Measurements from ENCODE around the gene FRYL. TPM values are rescaled to one million over a fixed set of nuclear protein-coding genes. Genes with fewer than 3 reads are reported as not detected.

Gene FRYL
- total RNA-seq, 2 experiments from 2014 or later = 85.4 to 88.5 TPM

- Histone ChIP-seq H2AFZ (ENCODE audit: low read length) (peak overlapping the region; percentile 72; the same call in 1 of the 2 replicates), H3K9me2 (ENCODE audit: insufficient read depth, low read length) (no peaks in the 10 kb centered on the region), H3K4me3 (ENCODE audit: low read depth, low read length, poor library complexity, severe bottlenecking) (no peak overlapping the region), H3K36me3 (ENCODE audit: insufficient read depth, low read length) (no peaks in the 10 kb centered on the region), H3K27ac (ENCODE audit: low read depth, low read length, poor library complexity, severe bottlenecking) (no peak overlapping the region), H3K9me3 (ENCODE audit: low read length) (no peaks in the 10 kb centered on the region), H4K20me1 (ENCODE audit: insufficient read depth, low read length) (no peaks in the 10 kb centered on the region), H3K4me1 (ENCODE audit: insufficient read depth, low read length, poor library complexity, severe bottlenecking) (peaks cover 30% of the 10 kb centered on the region), H3K4me2 (ENCODE audit: low read length) (peak overlapping the region; percentile 30), H3K79me2 (ENCODE audit: insufficient read depth, low read depth, low read length) (no peaks in the 10 kb centered on the region)
- ChIA-PET CTCF (ENCODE audit: unreplicated experiment) (no interaction called here), POLR2A (interaction anchor here (0.7 to 1.0 kb wide), 6 partner anchors 9 to 379 kb away, joined by 3 to 5 read pairs (median 3); no protein-coding TSS in a partner anchor)
- BruUV-seq (replicated peaks) = no TSS peak
- TF ChIP-seq EZH2phosphoT487 (IDR thresholded peaks at IDR 0.05; ENCODE audit: borderline replicate concordance, low read depth, low read length) = no peak
- no peak for TF ChIP-seq CTCF (conservative IDR thresholded peaks at IDR 0.05; ENCODE audit: low read length)
- intact Hi-C loops (cut with micrococcal nuclease; ENCODE audit: unreplicated experiment) = no loop called here
- DNase-seq (ENCODE audit: low spot score) = no peak
Measured at GRCh38 chr4:48792348-48793006, 12.4 kb upstream of the FRYL start.

- ChIA-PET CTCF (ENCODE audit: unreplicated experiment) (no interaction called here), POLR2A (interaction anchor here (0.6 to 2.2 kb wide), 4 partner anchors 10 to 702 kb away, joined by 3 to 8 read pairs (median 5); no protein-coding TSS in a partner anchor)
- no peaks in the 10 kb centered on the region for H3K9me2 ChIP-seq (ENCODE audit: insufficient read depth, low read length)
- H3K4me1 ChIP-seq (ENCODE audit: insufficient read depth, low read length, poor library complexity, severe bottlenecking) = peaks cover 35% of the 10 kb centered on the region
- intact Hi-C loops (cut with micrococcal nuclease; ENCODE audit: unreplicated experiment) = no loop called here
- H2AFZ ChIP-seq (ENCODE audit: low read length) = no peak overlapping the region
- H3K36me3 ChIP-seq (ENCODE audit: insufficient read depth, low read length) = no peaks in the 10 kb centered on the region
- DNase-seq (ENCODE audit: low spot score) = no peak
- H3K27ac ChIP-seq (ENCODE audit: low read depth, low read length, poor library complexity, severe bottlenecking) = no peak overlapping the region
- H3K79me2 ChIP-seq (ENCODE audit: insufficient read depth, low read depth, low read length) = no peaks in the 10 kb centered on the region
- H4K20me1 ChIP-seq (ENCODE audit: insufficient read depth, low read length) = no peaks in the 10 kb centered on the region
- TF ChIP-seq CTCF (conservative IDR thresholded peaks at IDR 0.05; ENCODE audit: low read length) (no peak), EZH2phosphoT487 (IDR thresholded peaks at IDR 0.05; ENCODE audit: borderline replicate concordance, low read depth, low read length) (no peak)
- H3K4me2 ChIP-seq (ENCODE audit: low read length) = no peak overlapping the region
- no peaks in the 10 kb centered on the region for H3K9me3 ChIP-seq (ENCODE audit: low read length)
- BruUV-seq (replicated peaks) = no TSS peak
- no peak overlapping the region for H3K4me3 ChIP-seq (ENCODE audit: low read depth, low read length, poor library complexity, severe bottlenecking)
Measured at GRCh38 chr4:48791313-48791712, 11.2 kb upstream of the FRYL start.

- ChIA-PET POLR2A (interaction anchor here (1.6 to 2.2 kb wide), 2 partner anchors 9 to 19 kb away, joined by 6 to 8 read pairs; no protein-coding TSS in a partner anchor), CTCF (ENCODE audit: unreplicated experiment) (no interaction called here)
- Histone ChIP-seq H3K36me3 (ENCODE audit: insufficient read depth, low read length) (no peaks in the 10 kb centered on the region), H4K20me1 (ENCODE audit: insufficient read depth, low read length) (no peaks in the 10 kb centered on the region), H3K4me2 (ENCODE audit: low read length) (no peak overlapping the region), H2AFZ (ENCODE audit: low read length) (no peak overlapping the region), H3K4me3 (ENCODE audit: low read depth, low read length, poor library complexity, severe bottlenecking) (no peak overlapping the region), H3K4me1 (ENCODE audit: insufficient read depth, low read length, poor library complexity, severe bottlenecking) (peaks cover 27% of the 10 kb centered on the region), H3K9me2 (ENCODE audit: insufficient read depth, low read length) (no peaks in the 10 kb centered on the region), H3K79me2 (ENCODE audit: insufficient read depth, low read depth, low read length) (no peaks in the 10 kb centered on the region), H3K27ac (ENCODE audit: low read depth, low read length, poor library complexity, severe bottlenecking) (no peak overlapping the region), H3K9me3 (ENCODE audit: low read length) (no peaks in the 10 kb centered on the region)
- intact Hi-C loops (cut with micrococcal nuclease; ENCODE audit: unreplicated experiment) = no loop called here
- TF ChIP-seq EZH2phosphoT487 (IDR thresholded peaks at IDR 0.05; ENCODE audit: borderline replicate concordance, low read depth, low read length) (no peak), CTCF (conservative IDR thresholded peaks at IDR 0.05; ENCODE audit: low read length) (no peak)
- no TSS peak for BruUV-seq (replicated peaks)
- no peak for DNase-seq (ENCODE audit: low spot score)
Measured at GRCh38 chr4:48790561-48790960, 10.5 kb upstream of the FRYL start.

All from OCI-LY7 (cell line).